NB4 (cell line): ENCODE results near the gene SMIM26.
A peak's percentile ranks its signal among the peaks of the same experiment; 100 is the strongest.

ENCODE experiments used
- DNase-seq: peaks from one replicate; pipeline ENCODE4 v3.0.0; 2010; ENCODE audit warnings: low read depth
- H3K4me3 ChIP-seq: one replicate; pipeline ENCODE4 v1.5.1; 2011; ENCODE audit warnings: mild to moderate bottlenecking, low read depth, low read length, moderate library complexity
- MYC ChIP-seq: IDR thresholded peaks from 2 replicates; pipeline ENCODE4 v1.6.1; 2011; ENCODE audit warnings: low read depth, low read length
- POLR2A ChIP-seq: IDR thresholded peaks from 2 replicates; pipeline ENCODE4 v1.6.1; 2011; ENCODE audit warnings: mild to moderate bottlenecking; ENCODE audit not compliant: insufficient read length; ENCODE audit errors: extremely low read depth
- TF ChIP-seq, protein P1 (sequence below): IDR thresholded peaks from one replicate; pipeline ENCODE4 v1.5.1; 2012; ENCODE audit warnings: low read depth, low read length
- TF ChIP-seq, protein P2 (sequence below): IDR thresholded peaks from 2 replicates; pipeline ENCODE4 v1.6.1; 2011; ENCODE audit warnings: low read depth, low read length

SMIM26 gene

DNA sequence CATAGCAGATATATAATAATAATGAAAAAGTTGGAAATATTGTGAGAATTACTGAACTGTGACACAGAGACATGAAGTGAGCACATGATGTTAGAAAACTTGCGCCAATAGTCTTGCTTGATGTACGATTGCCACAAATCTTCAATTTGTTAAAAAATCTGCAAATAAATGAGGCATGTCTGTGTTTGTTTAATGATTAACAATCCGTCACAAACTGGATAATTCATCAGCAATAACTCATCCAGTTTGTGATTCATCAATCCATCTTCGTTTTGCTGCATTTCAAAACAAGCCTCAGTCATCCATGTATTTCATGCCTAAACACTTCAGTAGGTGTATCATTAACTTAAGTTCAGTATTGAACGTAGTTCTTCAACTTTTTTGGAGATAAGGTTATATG lies 25.5 kb upstream of the SMIM26 start:
- H3K4me3 ChIP-seq = no peak overlapping the region
- no peak for DNase-seq
- TF ChIP-seq, protein P1, sequence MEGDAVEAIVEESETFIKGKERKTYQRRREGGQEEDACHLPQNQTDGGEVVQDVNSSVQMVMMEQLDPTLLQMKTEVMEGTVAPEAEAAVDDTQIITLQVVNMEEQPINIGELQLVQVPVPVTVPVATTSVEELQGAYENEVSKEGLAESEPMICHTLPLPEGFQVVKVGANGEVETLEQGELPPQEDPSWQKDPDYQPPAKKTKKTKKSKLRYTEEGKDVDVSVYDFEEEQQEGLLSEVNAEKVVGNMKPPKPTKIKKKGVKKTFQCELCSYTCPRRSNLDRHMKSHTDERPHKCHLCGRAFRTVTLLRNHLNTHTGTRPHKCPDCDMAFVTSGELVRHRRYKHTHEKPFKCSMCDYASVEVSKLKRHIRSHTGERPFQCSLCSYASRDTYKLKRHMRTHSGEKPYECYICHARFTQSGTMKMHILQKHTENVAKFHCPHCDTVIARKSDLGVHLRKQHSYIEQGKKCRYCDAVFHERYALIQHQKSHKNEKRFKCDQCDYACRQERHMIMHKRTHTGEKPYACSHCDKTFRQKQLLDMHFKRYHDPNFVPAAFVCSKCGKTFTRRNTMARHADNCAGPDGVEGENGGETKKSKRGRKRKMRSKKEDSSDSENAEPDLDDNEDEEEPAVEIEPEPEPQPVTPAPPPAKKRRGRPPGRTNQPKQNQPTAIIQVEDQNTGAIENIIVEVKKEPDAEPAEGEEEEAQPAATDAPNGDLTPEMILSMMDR = no peak
- TF ChIP-seq POLR2A (no peak), MYC (no peak)
- TF ChIP-seq, protein P2, sequence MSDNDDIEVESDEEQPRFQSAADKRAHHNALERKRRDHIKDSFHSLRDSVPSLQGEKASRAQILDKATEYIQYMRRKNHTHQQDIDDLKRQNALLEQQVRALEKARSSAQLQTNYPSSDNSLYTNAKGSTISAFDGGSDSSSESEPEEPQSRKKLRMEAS = no peak

DNA sequence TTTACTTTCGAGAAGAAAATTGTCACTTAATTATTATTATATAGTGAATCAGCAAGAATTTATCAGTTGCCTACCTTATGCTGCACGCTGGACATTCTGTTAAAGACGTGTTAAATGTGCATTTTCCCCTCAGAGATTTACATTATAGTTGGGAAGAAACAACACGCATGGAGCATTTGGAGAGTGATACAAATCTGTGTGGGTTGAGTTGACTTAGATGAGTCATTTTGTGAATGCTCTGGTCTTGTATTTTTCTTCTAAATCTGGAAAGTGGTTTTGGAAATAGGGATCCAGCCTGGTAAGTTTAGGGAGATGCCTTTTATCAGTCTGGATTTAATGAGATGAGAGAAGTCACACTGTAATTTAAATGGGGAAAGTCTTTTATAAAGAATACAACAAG lies 24.0 kb upstream of the SMIM26 start:
- TF ChIP-seq, protein P2 = no peak
- TF ChIP-seq MYC (no peak), POLR2A (no peak)
- TF ChIP-seq, protein P1 = no peak
- H3K4me3 ChIP-seq = no peak overlapping the region
- no peak for DNase-seq

DNA sequence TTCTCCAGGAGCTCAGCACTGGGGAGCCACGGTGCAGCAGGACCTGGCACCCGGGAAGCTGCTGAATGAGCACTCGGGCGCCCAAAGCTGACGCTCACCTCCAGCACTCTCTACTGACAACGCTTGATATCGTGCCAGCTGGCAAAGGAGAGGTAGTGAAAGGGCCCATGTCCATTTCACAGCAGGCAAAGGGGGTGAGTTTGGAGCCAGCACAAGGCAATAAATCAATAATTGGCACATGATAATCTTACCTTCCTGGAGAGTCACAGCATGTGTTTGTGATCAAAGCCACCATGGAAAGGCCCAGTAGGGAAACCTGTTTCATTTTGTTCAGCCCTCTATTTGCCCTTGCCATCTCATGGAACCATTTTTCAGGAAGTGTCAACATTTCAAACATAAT lies 23.3 kb upstream of the SMIM26 start:
- no peak overlapping the region for H3K4me3 ChIP-seq
- DNase-seq = no peak
- no peak for TF ChIP-seq MYC
- TF ChIP-seq POLR2A = no peak

DNA sequence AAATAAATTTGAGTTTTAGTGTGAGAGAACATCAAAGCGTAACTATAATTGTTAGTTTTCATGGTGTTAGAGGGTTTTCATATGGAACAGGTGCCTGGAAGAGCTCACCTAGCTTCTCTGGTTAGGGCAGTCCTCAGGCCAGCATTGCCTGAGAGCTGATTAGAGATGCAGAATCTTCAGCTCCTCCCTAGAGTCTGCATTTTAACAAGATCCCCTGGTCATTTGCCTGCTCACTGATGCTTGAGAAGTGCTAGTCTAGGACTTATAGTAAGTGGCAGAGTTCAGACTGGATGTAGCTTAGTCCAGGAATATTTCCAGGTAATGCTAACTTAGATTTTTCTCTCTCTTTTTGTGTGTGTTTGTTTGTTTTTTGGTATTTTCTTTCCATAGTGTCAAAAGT lies 21.7 kb upstream of the SMIM26 start:
- DNase-seq = no peak

DNA sequence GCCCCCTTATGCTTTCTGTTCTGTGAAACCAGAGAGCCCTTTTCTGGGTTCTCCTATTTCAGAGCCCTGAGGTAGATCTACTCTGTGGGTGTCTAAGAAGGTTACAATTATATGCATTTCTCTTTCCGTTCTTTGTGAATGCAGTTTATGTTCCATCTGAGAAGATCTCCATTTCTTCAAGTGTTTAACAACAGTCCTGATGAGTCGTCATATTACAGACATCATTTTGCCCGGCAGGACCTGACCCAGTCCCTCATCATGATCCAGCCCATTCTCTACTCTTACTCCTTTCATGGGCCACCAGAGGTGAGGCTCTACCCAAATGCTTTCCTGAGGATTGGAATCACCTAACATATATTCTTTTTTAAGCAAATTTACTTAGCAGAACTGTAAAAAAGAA lies 18.8 kb upstream of the SMIM26 start:
- no peak overlapping the region for H3K4me3 ChIP-seq
- TF ChIP-seq MYC = no peak
- TF ChIP-seq, protein P2 = no peak
- no peak for TF ChIP-seq POLR2A
- TF ChIP-seq, protein P1 = no peak
- DNase-seq = no peak

More for the DNA sequence above, 21.7 kb upstream of the SMIM26 start:
- TF ChIP-seq, protein P2 = no peak
- H3K4me3 ChIP-seq = no peak overlapping the region

DNA sequence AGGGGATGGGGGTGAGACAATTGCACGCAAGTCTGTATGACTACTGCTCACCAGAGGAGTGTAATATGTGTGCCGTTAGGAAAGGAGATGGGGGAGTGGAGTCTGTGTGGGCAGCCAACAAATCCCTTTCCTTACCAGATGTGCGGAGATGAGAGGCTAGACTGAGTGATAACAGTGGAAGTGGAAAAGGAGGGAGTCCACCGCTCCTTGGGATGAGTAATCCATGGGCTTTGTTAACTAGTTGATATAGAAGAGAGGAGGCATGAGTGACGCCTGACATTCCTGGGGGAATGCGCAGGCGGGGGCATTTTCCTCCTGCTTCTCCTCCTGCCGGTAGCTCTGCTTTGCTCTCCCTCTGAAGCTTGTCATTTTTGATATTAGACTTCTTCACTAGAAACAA lies 13.5 kb upstream of the SMIM26 start:
- no peak for DNase-seq
- H3K4me3 ChIP-seq = no peak overlapping the region
- TF ChIP-seq MYC = no peak
- TF ChIP-seq, protein P1 = no peak
- TF ChIP-seq, protein P2 = no peak
- no peak for TF ChIP-seq POLR2A

DNA sequence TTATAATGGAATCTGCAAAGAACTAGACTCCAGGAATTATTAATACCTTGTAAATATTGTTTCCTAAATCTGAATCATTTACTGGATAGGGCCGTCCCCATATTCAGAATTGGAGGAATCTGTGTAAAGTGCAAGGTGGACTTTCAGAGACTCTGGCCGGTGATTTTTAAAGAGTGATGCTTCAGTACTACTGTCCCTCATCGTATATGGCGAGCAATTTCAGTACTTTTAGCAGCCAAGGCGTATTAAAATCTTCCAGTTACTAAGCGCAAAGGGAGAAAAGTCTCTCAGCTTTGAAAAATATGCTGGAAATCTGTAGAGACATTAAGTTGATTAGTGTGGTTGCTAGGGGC lies 483 bp downstream of the SMIM26 start:
- TF ChIP-seq, protein P1 = no peak
- TF ChIP-seq, protein P2 = no peak
- TF ChIP-seq MYC (no peak), POLR2A (no peak)
- H3K4me3 ChIP-seq = peak overlapping the region; percentile 92
- DNase-seq = no peak
